Suprapubic skin (tissue), 4 donors: ENCODE measurements around the gene NAALADL2. TPM values are rescaled to one million over a fixed set of nuclear protein-coding genes. Genes with fewer than 3 reads are reported as not detected.

Experiments used
- DNase-seq, 2 donors: peaks; one replicate each; pipeline ENCODE4 v3.0.0-alpha.2; 2019; ENCODE audit warnings: low spot score in 2 of 2
- H3K27ac ChIP-seq: fragments of 200-600 bp; sonication (generic); one replicate; pipeline ENCODE4 v1.5.1; 2019
- H3K27me3 ChIP-seq: fragments of 200-600 bp; sonication (generic); one replicate; pipeline ENCODE4 v1.5.1; 2019
- H3K36me3 ChIP-seq: fragments of 200-600 bp; sonication (generic); one replicate; pipeline ENCODE4 v1.5.1; 2019
- H3K4me1 ChIP-seq: fragments of 200-600 bp; sonication (generic); one replicate; pipeline ENCODE4 v1.5.1; 2019
- H3K4me3 ChIP-seq: fragments of 200-600 bp; sonication (generic); one replicate; pipeline ENCODE4 v1.5.1; 2019; ENCODE audit warnings: mild to moderate bottlenecking
- H3K9me3 ChIP-seq: fragments of 200-600 bp; sonication (generic); one replicate; pipeline ENCODE4 v1.5.1; 2019
- EP300 ChIP-seq: sonication (generic); formaldehyde crosslinking; IDR thresholded peaks from one replicate; pipeline ENCODE4 v1.6.1; 2017; ENCODE audit warnings: antibody characterized with exemption
- POLR2A ChIP-seq, 2 donors: fragments of 450-650 bp; IDR thresholded peaks; one replicate each; pipeline ENCODE4 v1.6.1; 2017; ENCODE audit warnings: antibody characterized with exemption in 2 of 2, mild to moderate bottlenecking in 2 of 2, moderate library complexity in 2 of 2
- POLR2AphosphoS5 ChIP-seq, 3 donors: sonication (generic); formaldehyde crosslinking; IDR thresholded peaks; one replicate each; pipeline ENCODE4 v1.6.1; 2017; ENCODE audit warnings: antibody characterized with exemption in 3 of 3
- WGBS: methylation state at CpG from one replicate; pipeline ENCODE4 v1.1.5; 2018; 5-methylcytosine and 5-hydroxymethylcytosine counted together
- total RNA-seq, 4 donors: library from RNA; depleted of rRNA; stranded (reverse); fragments of >200 nt; gene quantifications; one replicate each; pipeline ENCODE4 v1.1.0, GENCODE V29; 2016
- TF ChIP-seq, protein P1 (sequence below), 2 donors: fragments of 200-600 bp in 1 of 2; fragments of 450-650 bp in 1 of 2; sonication (generic) in 1 of 2; IDR thresholded peaks; one replicate each; pipeline ENCODE4 v1.5.1; 2016 to 2019; ENCODE audit warnings: antibody characterized with exemption in 2 of 2, mild to moderate bottlenecking in 1 of 2, moderate library complexity in 1 of 2

NAALADL2 gene
- total RNA-seq, 4 donors from 2014 or later = 4.0 to 10.5 (median 8.5) TPM

DNA sequence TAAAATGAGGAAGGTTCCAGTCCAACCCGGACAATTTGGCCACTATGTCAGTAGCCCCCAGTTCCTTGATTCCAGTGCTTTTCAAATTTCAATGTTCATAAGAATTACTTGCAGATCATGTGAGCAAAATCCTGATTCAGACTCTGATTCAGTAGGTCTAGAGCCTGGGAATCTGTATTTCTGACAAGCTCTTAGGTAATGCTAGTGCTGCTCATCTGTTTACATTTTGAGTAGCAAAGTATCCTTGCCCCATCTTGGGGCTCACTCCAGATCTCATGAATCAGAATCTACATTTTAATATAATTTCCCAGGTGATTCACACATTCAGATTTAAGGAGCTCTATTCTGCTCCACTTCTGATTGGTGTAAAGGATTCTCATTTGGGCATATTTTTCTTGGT lies 142.0 kb downstream of the NAALADL2 start:
- H3K27ac ChIP-seq = no peak overlapping the region
- TF ChIP-seq, protein P1, sequence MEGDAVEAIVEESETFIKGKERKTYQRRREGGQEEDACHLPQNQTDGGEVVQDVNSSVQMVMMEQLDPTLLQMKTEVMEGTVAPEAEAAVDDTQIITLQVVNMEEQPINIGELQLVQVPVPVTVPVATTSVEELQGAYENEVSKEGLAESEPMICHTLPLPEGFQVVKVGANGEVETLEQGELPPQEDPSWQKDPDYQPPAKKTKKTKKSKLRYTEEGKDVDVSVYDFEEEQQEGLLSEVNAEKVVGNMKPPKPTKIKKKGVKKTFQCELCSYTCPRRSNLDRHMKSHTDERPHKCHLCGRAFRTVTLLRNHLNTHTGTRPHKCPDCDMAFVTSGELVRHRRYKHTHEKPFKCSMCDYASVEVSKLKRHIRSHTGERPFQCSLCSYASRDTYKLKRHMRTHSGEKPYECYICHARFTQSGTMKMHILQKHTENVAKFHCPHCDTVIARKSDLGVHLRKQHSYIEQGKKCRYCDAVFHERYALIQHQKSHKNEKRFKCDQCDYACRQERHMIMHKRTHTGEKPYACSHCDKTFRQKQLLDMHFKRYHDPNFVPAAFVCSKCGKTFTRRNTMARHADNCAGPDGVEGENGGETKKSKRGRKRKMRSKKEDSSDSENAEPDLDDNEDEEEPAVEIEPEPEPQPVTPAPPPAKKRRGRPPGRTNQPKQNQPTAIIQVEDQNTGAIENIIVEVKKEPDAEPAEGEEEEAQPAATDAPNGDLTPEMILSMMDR (IDR thresholded peaks at IDR 0.05) = no peak
- TF ChIP-seq EP300 (no peak), POLR2AphosphoS5 (IDR thresholded peaks at IDR 0.05) (no peak), POLR2A (IDR thresholded peaks at IDR 0.05) (no peak)

DNA sequence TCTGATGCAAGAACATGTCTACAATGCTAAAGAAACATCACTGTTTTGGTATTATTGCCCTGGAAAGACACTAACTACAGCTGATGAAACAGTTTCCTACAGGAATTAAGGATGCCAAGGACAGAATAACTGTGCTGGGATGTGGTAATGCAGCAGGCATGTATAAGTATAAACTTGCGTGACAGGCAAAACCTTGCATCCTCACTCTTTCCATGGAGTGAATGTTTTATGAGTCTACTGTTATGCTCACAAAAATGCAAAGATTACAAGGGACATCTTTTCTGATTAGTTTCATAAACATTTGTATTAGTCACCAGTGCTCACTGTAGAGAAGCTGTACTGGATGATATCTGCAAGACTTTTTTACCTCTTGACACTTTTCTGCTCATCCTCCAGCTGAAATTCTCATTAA lies 143.6 kb downstream of the NAALADL2 start:
- Histone ChIP-seq H3K27me3 (no peaks in the 10 kb centered on the region), H3K36me3 (no peaks in the 10 kb centered on the region), H3K4me1 (peaks cover 4% of the 10 kb centered on the region), H3K9me3 (no peaks in the 10 kb centered on the region), H3K4me3 (no peak overlapping the region), H3K27ac (no peak overlapping the region)
- TF ChIP-seq POLR2AphosphoS5 (IDR thresholded peaks at IDR 0.05) (no peak), POLR2A (IDR thresholded peaks at IDR 0.05) (no peak), EP300 (no peak)
- TF ChIP-seq, protein P1 (IDR thresholded peaks at IDR 0.05) = no peak
- 88% methylated on average over 1 of the region's 1 CpG for WGBS
- DNase-seq = no peak

More for the DNA sequence above, 142.0 kb downstream of the NAALADL2 start:
- no peaks in the 10 kb centered on the region for H3K27me3 ChIP-seq
- WGBS = 75% methylated on average over 1 of the region's 1 CpG
- no peak for DNase-seq
- H3K9me3 ChIP-seq = no peaks in the 10 kb centered on the region
- H3K4me1 ChIP-seq = peaks cover 4% of the 10 kb centered on the region
- no peak overlapping the region for H3K4me3 ChIP-seq
- no peaks in the 10 kb centered on the region for H3K36me3 ChIP-seq

DNA sequence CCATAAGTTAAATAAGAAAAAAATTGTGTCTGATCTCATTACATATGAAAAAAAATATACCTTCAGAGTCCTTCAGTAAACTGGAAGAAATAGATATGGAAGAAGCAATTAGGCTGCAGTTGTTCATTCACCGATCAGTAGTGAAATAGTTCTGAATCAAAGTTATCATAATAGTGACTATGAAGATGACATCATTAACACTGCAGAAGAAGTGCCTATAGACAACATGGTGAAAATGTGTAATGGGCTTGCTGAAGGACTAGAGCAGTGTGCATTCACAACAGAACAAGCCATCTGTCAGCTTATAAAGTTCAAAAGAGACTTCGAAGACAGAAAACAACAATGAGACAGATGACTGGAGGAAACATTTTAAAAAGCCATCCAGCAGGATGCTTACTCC lies 144.5 kb downstream of the NAALADL2 start:
- 77% methylated on average over 2 of the region's 2 CpGs for WGBS
- no peak for DNase-seq
- Histone ChIP-seq H3K4me1 (peaks cover 4% of the 10 kb centered on the region), H3K27ac (no peak overlapping the region), H3K9me3 (no peaks in the 10 kb centered on the region), H3K27me3 (no peaks in the 10 kb centered on the region), H3K36me3 (no peaks in the 10 kb centered on the region), H3K4me3 (no peak overlapping the region)
- TF ChIP-seq POLR2AphosphoS5 (IDR thresholded peaks at IDR 0.05) = no peak
- TF ChIP-seq, protein P1 (IDR thresholded peaks at IDR 0.05) = no peak
- TF ChIP-seq POLR2A (IDR thresholded peaks at IDR 0.05) = no peak
- no peak for TF ChIP-seq EP300

GRCh38 chr3:175005193-175005592 lies 146.1 kb downstream of the NAALADL2 start:
- no peak for DNase-seq
- WGBS = 36% methylated on average over 1 of the region's 1 CpG
- no peaks in the 10 kb centered on the region for H3K36me3 ChIP-seq
- no peak for TF ChIP-seq POLR2AphosphoS5 (IDR thresholded peaks at IDR 0.05)
- no peak for TF ChIP-seq POLR2A (IDR thresholded peaks at IDR 0.05)
- TF ChIP-seq, protein P1 (IDR thresholded peaks at IDR 0.05) = no peak
- TF ChIP-seq EP300 = no peak
- no peaks in the 10 kb centered on the region for H3K9me3 ChIP-seq
- no peak overlapping the region for H3K27ac ChIP-seq
- no peak overlapping the region for H3K4me3 ChIP-seq
- H3K4me1 ChIP-seq = peaks cover 4% of the 10 kb centered on the region
- H3K27me3 ChIP-seq = no peaks in the 10 kb centered on the region

DNA sequence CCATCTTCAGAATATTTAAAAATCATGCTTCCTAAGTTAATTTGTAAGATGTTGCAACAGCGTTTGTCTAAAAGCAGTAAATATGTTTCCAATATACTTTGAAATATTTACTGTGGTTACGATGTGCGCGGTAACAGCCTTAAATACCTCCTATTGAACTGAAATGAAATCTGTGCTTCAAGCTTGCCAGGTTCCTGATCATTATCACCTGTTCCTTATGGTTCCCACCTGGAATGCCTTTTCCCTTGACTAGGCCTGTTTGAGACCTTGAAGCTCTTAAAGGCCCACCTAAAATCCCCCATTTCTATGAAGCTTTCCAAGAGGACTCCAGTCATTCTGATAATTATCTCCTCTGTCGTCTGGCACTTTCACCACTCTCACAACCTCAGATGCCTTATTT lies 146.7 kb downstream of the NAALADL2 start:
- Histone ChIP-seq H3K27ac (no peak overlapping the region), H3K27me3 (no peaks in the 10 kb centered on the region), H3K4me1 (peaks cover 4% of the 10 kb centered on the region), H3K4me3 (no peak overlapping the region), H3K36me3 (no peaks in the 10 kb centered on the region), H3K9me3 (no peaks in the 10 kb centered on the region)
- no peak for DNase-seq
- TF ChIP-seq POLR2AphosphoS5 (IDR thresholded peaks at IDR 0.05) (no peak), POLR2A (IDR thresholded peaks at IDR 0.05) (no peak), EP300 (no peak)
- TF ChIP-seq, protein P1 (IDR thresholded peaks at IDR 0.05) = no peak
- 34% methylated on average over 5 of the region's 5 CpGs for WGBS
